T47D (cell line): Measurements from ENCODE around the gene LGSN.
"Not testable (repeated sequence)": the region's sequence is repeated elsewhere in the genome, so short reads cannot be mapped to it uniquely, and the experiment has no call there.

Experiments used
- DNase-seq, 2 experiments: peaks; one replicate each; pipeline versions ENCODE4 v3.0.0 to v3.0.0-alpha.2; 2011 to 2012; ENCODE audit warnings: low read depth in 1 of 2, low spot score in 1 of 2
- JUND ChIP-seq: IDR thresholded peaks from 2 replicates; pipeline ENCODE4 v1.6.1; 2012; ENCODE audit warnings: low read depth
- in situ Hi-C: cut with HindIII; loops from 2 replicates; pipeline ENCODE4 v1.10.0; 2016; ENCODE audit warnings: low sequenced_read_pairs, low pct_unique_long_range_greater_than_20kb

Gene LGSN, protein sequence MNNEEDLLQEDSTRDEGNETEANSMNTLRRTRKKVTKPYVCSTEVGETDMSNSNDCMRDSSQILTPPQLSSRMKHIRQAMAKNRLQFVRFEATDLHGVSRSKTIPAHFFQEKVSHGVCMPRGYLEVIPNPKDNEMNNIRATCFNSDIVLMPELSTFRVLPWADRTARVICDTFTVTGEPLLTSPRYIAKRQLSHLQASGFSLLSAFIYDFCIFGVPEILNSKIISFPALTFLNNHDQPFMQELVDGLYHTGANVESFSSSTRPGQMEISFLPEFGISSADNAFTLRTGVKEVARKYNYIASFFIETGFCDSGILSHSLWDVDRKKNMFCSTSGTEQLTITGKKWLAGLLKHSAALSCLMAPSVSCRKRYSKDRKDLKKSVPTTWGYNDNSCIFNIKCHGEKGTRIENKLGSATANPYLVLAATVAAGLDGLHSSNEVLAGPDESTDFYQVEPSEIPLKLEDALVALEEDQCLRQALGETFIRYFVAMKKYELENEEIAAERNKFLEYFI

DNA sequence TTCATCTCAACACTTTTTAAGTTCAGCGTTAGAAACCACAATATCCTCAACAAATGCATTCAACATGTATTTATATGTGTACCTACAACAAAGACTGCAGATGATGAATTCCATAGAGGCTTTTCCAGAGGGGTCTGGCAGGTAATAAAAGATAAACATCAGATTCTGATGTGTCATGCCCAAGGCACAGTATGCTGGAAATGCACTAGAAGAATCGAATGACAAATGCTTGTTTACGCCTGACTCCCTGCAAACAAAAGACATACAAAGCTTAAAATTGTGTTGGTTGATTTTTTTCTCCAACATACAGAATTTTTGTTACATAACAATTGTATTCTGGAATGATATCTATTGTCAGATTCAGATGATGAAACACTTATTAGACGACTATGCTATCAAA, at the start of gene LGSN:
Gene LGSN, minus strand, starts transcription at position 45 of the 400 bp plus-strand sequence. Its CDS starts 40 bp downstream, at position 5.
- DNase-seq: no peak
- TF ChIP-seq JUND: no peak
- in situ Hi-C loops: no loop called here

DNA sequence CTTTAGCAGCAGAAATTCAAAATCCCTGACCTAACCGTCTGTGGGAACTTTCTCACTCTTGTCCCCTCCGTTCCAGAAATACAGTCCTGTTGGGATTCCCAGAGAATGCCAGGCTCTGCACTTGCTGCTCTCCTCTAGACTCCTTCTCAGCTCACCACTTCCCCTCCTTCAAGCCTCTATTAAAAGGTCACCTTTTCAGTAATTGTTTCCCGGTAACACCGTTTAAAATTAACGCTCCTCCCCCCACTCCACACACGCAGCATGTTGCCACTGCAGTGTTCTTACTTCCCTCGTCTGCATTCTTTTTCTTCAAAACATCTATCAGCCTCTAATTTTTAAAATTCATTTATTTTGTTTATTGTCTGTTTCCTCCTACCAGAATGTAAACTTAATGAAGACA, 48.6 kb upstream of the LGSN start:
- no peak for TF ChIP-seq JUND
- in situ Hi-C loops: no loop called here
- DNase-seq: no peak

DNA sequence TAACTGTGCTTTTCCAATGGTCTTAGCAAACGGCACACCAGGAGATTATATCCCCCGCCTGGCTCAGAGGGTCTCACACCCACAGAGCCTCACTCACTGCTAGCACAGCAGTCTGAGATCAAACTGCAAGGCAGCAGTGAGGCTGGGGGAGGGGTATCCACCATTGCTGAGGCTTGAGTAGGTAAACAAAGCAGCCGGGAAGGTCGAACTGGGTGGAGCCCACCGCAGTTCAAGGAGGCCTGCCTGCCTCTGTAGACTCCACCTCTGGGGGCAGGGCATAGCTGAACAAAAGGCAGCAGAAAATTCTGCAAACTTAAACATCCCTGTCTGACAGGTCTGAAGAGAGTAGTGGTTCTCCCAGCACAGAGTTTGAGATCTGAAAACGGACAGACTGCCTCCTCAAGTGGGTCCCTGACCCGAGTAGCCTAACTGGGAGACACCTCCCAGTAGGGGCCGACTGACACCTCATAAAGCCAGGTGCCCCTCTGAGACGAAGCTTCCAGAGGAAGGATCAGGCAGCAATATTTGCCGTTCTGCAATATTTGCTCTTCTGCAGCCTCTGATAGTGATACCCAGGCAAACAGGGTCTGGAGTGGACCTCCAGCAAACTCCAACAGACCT, 42.8 kb upstream of the LGSN start:
- DNase-seq, in situ Hi-C loops: not testable (repeated sequence)

DNA sequence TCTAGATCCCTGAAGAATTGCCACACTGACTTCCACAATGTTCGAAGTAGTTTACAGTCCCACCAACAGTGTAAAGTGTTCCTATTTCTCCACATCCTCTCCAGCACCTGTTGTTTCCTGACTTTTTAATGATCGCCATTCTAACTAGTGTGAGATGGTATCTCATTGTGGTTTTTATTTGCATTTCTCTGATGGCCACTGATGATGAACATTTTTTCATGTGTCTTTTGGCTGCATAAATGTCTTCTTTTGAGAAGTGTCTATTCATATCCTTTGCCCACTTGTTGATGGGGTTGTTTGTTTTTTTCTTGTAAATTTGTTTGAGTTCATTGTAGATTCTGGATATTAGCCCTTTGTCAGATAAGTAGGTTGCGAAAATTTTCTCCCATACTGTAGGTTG, 37.6 kb upstream of the LGSN start:
- in situ Hi-C loops, DNase-seq: not testable (repeated sequence)

DNA sequence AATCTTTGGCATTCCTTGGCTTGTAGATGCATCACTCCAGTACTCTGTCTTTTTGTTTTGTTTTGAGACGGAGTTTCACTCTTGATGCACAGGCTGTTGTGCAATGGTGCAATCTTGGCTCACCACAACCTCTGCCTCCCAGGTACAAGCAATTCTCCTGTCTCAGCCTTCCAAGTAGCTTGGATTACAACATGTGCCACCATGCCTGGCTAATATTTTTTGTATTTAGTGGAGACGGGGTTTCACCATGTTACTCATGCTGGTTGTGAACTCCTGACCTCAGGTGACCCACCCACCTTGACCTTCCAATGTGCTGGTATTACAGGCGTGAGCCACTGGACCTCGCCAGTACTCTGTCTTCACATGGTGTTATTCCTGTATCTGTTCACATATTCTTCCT, 35.8 kb upstream of the LGSN start:
- no peak for DNase-seq
- in situ Hi-C loops: no loop called here
- no peak for TF ChIP-seq JUND

DNA sequence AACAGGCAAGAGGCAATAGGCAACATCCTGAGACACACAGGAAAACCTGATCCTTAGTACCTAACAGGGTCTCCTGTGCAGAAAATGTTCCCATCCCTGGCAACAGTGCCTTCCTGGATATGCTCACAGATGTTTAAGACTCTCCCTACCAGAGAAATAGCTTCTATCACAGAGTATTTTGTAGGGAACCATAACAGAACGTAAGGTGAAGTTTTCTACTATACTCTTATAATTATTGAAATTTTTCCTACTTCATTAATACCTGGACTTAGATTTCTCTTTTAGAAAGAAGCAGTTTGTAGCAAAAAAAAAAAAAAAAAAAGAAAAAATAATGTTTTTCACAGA, 33.5 kb upstream of the LGSN start:
- no peak for DNase-seq
- no peak for TF ChIP-seq JUND
- in situ Hi-C loops: no loop called here

DNA sequence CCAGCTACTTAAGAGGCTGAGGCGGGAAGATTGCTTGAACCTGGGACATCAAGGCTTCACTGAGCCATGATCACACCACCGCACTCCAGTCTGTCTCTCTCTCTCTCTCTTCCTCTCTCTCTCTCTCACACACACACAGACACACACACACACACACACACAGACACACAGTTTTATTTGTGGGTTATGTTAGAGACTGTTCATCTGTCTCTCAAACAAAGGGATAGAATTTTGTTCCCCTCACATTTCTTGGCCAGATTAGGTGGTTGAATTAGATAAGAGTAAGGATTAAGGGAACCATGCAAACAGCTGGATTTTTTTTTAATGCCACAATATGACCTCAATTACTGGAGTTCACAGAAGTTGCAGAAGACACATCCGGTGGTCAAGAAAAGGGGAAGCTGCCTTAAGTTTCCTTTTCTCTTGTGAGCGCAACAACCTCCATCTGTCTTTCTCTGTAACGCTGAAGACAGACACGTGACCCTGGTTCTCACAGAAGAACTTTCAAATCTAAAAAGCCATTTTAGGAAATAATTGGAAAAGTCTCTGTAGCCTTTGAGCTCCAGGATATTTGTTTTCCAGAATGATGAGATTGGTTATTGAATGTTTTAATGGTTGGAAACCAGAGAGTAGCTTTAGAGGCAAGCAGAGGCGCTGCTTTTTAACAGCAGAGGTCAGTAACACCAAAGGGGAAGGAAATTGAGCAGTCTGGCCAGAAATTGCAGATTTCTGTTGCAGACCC, 32.9 kb upstream of the LGSN start:
- peak in 1 of 2 experiments; percentile 66 for DNase-seq
- in situ Hi-C loops: no loop called here
- TF ChIP-seq JUND: no peak

DNA sequence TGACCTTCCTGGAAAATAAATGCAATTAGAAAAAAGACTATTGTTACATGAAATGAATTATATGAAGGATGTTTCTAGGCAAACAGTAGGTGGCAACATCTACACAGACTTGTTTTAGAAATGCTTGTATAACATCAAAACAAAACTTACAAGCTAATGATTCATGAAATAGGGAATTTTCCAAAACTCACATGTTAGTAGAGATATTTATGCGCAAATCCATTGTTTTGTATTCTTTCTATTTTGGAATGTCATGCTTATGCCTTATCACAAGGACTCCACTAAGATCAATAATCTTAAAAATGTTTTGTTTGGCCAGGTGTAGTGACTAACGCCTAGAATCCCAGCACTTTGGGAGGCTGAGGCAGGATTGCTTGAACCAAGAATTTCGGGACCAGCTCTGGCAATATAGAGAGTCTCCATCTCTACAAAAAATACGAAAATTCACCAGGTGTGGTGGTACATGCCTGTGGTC, 32.3 kb upstream of the LGSN start:
- no peak for TF ChIP-seq JUND
- DNase-seq: peak in 1 of 2 experiments; percentile 58
- in situ Hi-C loops: no loop called here

DNA sequence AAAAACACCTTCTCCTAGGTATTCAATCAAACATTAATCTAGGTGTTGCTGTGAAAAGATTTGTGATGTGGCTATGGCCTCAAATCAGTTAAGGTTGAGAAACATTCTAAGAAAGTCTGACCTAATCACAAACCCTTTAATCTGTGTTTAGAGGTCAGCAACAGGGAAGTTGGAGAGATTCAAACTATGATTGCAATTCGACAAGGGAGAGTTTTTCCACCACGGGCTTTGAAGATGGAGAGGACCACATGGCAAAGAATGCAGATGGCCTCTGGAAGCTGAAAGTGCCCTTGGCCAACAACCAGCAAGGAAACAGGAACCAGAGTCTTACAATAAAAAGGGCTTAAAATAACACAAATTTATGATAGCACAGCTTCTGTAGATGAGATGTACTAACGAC, 29.6 kb upstream of the LGSN start:
- TF ChIP-seq JUND: no peak
- in situ Hi-C loops: no loop called here
- no peak for DNase-seq

DNA sequence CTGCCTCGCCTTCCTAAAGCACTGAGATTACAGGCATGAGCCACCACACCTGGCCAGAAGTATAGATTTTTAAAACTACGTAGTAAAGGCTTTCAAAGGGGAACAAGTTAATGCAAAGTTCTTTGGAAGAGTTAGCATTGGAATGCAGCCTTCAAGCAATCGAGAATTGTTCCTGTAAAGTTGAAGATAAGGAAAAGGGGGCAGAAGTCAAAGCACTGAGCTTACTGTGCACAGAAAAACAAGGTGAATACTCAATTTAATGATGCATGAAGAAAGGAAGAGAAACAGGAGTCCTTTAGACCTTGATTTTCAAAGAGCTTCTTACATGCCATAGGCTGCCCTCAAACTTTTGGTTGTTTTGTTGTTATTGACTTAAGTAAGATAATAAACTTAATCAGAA, 29.1 kb upstream of the LGSN start:
- no peak for DNase-seq
- no peak for TF ChIP-seq JUND
- in situ Hi-C loops: no loop called here

DNA sequence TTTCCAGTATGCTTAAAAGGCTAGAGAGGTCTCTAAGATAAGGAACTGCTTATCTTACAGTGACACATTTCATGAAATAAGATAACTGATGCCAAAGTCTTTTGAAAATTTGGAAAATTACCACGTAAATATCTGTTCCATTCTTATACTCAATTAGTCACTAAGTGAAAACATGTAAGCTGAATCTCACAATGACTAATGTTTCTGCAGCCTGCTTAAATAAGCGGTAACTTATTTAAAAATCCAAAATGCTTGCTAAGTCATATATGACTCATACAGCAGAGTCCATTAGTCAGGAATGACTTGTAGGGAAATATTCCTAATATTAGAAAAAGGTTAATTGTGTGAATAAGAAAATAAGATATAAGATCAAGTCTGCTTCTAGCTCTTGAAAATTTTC, 27.8 kb upstream of the LGSN start:
- in situ Hi-C loops: no loop called here
- DNase-seq: no peak
- no peak for TF ChIP-seq JUND

DNA sequence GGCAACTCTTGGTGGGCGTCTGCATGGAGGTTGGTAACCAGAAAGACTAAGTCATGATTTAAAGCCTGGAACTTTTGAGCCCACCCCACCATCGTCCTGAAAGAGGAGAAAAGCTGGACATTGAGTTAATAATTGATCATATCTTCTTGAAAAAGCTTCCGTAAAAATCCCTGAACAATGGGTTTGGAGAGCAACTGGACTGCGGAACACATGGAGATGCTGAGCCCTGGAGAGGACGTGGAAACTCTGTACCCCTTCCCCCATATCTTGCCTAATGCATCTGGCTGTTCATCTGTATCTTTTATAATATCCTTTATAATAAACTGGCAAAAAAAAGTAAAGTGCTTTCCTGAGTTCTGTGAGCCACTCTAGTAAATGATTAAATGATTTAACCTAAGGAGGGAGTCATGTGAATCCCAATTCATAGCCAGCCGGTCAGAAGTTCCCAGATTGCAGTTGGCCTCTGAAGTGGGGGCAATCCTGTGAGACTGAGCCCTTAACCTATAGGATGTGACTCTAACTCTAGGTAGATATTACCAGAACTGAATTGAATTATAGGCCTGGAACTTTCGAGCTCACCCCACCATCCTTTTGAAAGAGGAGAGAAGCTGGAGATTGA, 26.5 kb upstream of the LGSN start:
- TF ChIP-seq JUND: no peak
- in situ Hi-C loops: no loop called here
- DNase-seq: no peak
